CD4-positive, alpha-beta T cell treated with Interleukin-6 at 100 ng/mL for 8 hours (primary cell): Measurements from ENCODE around the gene OLFM2.
"Not testable (repeated sequence)": the region's sequence is repeated elsewhere in the genome, so short reads cannot be mapped to it uniquely, and the experiment has no call there.

ENCODE experiments used
- DNase-seq: peaks from one replicate; pipeline ENCODE4 v3.0.0-alpha.2; 2020; ENCODE audit warnings: mixed read lengths, low spot score

Gene OLFM2

DNA sequence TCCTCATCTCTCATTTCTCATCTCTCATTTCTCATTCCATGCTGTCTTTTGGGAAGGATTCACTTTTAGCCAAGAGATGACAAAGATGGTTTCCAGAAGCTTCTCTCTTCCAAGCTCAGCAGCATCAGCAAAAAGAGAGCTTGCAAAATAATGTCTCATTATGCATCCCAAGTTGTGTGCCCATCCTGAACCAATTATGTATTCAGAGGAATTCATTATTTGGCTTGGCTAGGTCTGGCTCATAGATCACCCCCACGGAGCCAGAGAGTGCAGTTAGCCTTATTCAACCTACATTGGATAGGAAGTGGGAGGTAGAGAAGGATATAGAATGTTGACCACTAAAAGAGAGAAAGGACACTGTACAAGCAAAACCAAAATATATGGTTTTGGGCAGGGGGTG lies 5.4 kb upstream of the OLFM2 start:
- no peak for DNase-seq

GRCh38 chr19:9941231-9941630 lies 4.9 kb upstream of the OLFM2 start:
- DNase-seq = no peak

DNA sequence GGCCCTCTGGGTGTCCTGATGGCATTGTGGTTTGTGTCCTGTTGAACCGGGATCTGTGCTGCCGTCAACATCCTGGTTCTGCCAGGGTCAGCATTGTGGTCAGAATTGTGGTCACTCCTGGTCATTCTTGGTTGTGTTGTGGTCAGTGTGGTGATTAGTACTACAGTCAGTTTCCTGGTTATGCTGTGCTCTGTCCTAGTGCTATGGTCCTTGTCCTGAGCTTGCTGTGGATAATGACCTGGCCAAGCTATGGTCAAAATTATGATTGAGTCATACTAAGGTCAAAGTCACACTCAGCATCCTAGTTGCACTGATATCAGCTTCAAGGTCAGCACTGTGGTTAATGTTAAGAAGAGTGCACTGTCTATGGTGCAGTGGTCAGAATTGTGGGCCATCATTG lies 4.5 kb upstream of the OLFM2 start:
- no peak for DNase-seq

GRCh38 chr19:9939301-9939913 lies 3.1 kb upstream of the OLFM2 start:
- DNase-seq = no peak

GRCh38 chr19:9937001-9937411 lies 691 bp upstream of the OLFM2 start:
- no peak for DNase-seq

- DNase-seq = no peak
Observed at GRCh38 chr19:9935506-9936325, 599 bp downstream of the OLFM2 start.

GRCh38 chr19:9934132-9934950 lies 2.0 kb downstream of the OLFM2 start:
- DNase-seq = peak; percentile 66

- no peak for DNase-seq
Observed at GRCh38 chr19:9932835-9933234, 3.5 kb downstream of the OLFM2 start.

- DNase-seq = no peak
Observed at GRCh38 chr19:9931629-9932028, 4.7 kb downstream of the OLFM2 start.

- no peak for DNase-seq
Observed at GRCh38 chr19:9923440-9923839, 12.9 kb downstream of the OLFM2 start.

GRCh38 chr19:9922782-9923379 lies 13.4 kb downstream of the OLFM2 start:
- not testable (repeated sequence) for DNase-seq

DNA sequence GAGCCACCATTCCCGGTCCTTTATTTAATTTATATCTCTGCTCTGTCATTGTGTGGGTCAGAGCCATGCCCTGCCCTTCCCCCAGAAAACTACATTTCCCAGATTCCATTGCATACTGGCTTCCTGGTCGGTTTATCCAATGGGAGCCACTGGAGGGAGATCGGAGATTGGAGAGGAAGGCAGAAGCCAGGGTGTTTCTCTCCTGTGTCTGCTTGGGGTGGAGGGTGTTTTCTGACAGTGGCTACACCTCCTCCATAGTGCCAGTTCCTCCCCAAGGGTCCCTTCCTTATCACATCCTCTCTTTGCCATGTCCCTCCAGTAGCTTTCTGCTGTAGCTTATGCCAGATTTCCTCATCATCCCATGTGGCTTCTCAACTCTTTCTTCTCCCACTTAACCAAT lies 19.0 kb downstream of the OLFM2 start:
- no peak for DNase-seq

- DNase-seq = no peak
Observed at GRCh38 chr19:9916719-9917118, 19.6 kb downstream of the OLFM2 start.

GRCh38 chr19:9914315-9915207 lies 21.8 kb downstream of the OLFM2 start:
- DNase-seq = peak; percentile 81

- DNase-seq = no peak
Observed at GRCh38 chr19:9914001-9914314, 22.4 kb downstream of the OLFM2 start.

DNA sequence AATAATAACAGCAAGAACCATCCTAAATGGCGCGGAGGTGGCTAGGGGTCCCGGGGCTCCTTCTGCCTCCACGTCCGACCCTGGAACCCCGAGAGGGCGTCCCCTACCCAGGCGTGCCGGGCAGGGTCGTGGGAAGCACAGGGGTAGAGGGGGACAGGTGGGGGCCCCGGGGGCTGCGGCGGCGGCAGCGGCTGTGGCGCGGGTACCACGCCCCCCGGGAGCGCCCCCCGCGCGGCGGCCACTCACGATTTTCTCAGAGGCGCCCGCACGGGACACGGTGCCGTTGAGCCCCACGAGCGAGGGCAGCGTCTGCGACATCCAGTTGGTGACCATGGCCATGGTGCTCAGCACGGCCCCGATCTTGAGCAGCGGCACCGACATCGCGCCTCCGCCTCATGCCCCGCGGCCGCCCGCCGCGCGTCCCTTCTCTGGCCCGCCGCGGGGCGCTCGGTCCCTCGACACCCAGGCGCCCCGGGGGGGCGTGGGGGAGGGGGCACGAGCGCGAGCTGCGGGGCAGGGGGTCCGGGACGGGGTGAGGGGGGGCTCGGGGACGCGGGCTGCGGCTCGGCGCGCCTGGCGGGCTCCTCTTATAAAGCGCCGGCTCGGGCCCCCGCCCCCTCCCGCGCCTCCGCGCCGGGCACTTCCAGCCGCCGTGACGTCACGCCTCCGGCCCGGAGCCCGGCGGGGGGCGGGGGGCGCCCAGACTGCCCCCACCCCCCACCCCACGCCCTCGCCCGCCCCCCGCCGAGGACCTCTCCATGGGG lies 22.9 kb downstream of the OLFM2 start:
- no peak for DNase-seq

- no peak for DNase-seq
Observed at GRCh38 chr19:9912551-9913236, 23.6 kb downstream of the OLFM2 start.

DNA sequence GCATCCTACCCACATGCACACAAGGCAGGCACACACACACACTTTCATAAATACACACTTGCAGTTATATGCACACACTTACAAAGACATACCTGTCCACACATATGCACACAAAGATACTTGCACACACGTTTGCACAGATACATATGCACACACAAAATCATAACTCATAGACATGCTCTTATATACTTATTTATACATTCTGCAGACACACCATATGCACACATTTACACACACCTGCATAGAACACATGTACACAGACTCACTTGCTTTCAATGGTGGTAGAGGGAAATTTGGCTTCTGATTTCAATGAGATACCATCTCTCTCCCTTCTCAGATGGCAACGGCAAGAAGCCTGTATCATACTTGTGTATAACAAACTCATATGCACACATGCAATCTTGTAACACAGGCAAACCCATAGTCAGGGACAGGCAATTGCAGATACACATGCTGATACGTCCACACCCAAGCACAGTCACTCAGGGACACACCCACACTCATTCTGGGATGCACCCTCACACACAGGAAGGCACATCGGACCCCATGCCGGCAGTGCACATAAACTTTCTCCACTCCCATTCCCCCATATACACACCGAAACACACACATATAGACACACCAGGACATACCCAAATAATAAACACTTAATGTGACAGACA lies 24.7 kb downstream of the OLFM2 start:
- DNase-seq = no peak

- no peak for DNase-seq
Observed at GRCh38 chr19:9910625-9911024, 25.7 kb downstream of the OLFM2 start.

GRCh38 chr19:9909251-9909650 lies 27.1 kb downstream of the OLFM2 start:
- DNase-seq = no peak
